ENCODE measurements around the gene MTREX.

GRCh38 chr5:55432549-55432948 lies 124.8 kb downstream of the MTREX start:
- TF ChIP-seq ZNF112 (tag by site-specific recombination; IDR thresholded peaks at IDR 0.05) (no peak), CTCF (tag by site-specific recombination; IDR thresholded peaks at IDR 0.05) (no peak), ZBTB48 (tag by site-specific recombination; IDR thresholded peaks at IDR 0.05) (no peak), ZNF274 (IDR thresholded peaks at IDR 0.05; ENCODE audit: low read length) (no peak), ZNF274 (tag by site-specific recombination; IDR thresholded peaks at IDR 0.05; ENCODE audit: borderline replicate concordance) (no peak), ZBTB8A (tag by site-specific recombination; IDR thresholded peaks at IDR 0.05) (no peak)
